Tibial nerve (tissue), 4 donors: ENCODE measurements around the gene OR4D1. TPM values are rescaled to one million over a fixed set of nuclear protein-coding genes. Genes with fewer than 3 reads are reported as not detected.

Source experiments
- DNase-seq, 2 donors: peaks; one replicate each; pipeline ENCODE4 v3.0.0-alpha.2; 2019; ENCODE audit warnings: low spot score in 2 of 2
- H3K27ac ChIP-seq, 4 donors: fragments of 200-600 bp; sonication (generic) in 3 of 4; one replicate each; pipeline ENCODE4 v1.5.1; 2017 to 2019; ENCODE audit warnings: mild to moderate bottlenecking in 1 of 4
- H3K27me3 ChIP-seq, 2 donors: fragments of 200-600 bp; sonication (generic) in 1 of 2; one replicate each; pipeline versions ENCODE4 v1.5.1 to v1.6.0; 2017 to 2019
- H3K36me3 ChIP-seq, 3 donors: fragments of 200-600 bp; sonication (generic); one replicate each; pipeline ENCODE4 v1.5.1; 2018 to 2019
- H3K4me1 ChIP-seq, 4 donors: fragments of 200-600 bp; sonication (generic) in 3 of 4; one replicate each; pipeline ENCODE4 v1.5.1; 2017 to 2019
- H3K4me3 ChIP-seq, 4 donors: fragments of 200-600 bp; sonication (generic) in 3 of 4; one replicate each; pipeline ENCODE4 v1.5.1; 2017 to 2019; ENCODE audit warnings: mild to moderate bottlenecking in 1 of 4, moderate library complexity in 1 of 4
- H3K9me3 ChIP-seq, 4 donors: fragments of 200-600 bp; sonication (generic) in 3 of 4; one replicate each; pipeline ENCODE4 v1.5.1; 2017 to 2019
- CTCF ChIP-seq, 5 experiments: fragments of 200-600 bp in 3 of 5; fragments of 450-650 bp in 2 of 5; sonication (generic) in 3 of 5; IDR thresholded peaks; one replicate each; pipeline ENCODE4 v1.5.1; 2016 to 2019; ENCODE audit warnings: antibody characterized with exemption in 5 of 5, mild to moderate bottlenecking in 3 of 5, moderate library complexity in 2 of 5
- EP300 ChIP-seq, 2 donors: sonication (generic); formaldehyde crosslinking; IDR thresholded peaks; one replicate each; pipeline ENCODE4 v1.6.1; 2017; ENCODE audit warnings: antibody characterized with exemption in 2 of 2, mild to moderate bottlenecking in 1 of 2
- POLR2A ChIP-seq, 2 donors: fragments of 450-650 bp; IDR thresholded peaks; one replicate each; pipeline ENCODE4 v1.6.1; 2017; ENCODE audit warnings: antibody characterized with exemption in 2 of 2, mild to moderate bottlenecking in 2 of 2, moderate library complexity in 2 of 2
- WGBS, 2 donors: methylation state at CpG; one replicate each; pipeline ENCODE4 v1.1.5; 2018; 5-methylcytosine and 5-hydroxymethylcytosine counted together
- total RNA-seq, 4 donors: library from RNA; depleted of rRNA; stranded (reverse); fragments of >200 nt; gene quantifications; one replicate each; pipeline ENCODE4 v1.1.0, GENCODE V29; 2016

OR4D1 gene
- total RNA-seq, 4 donors from 2014 or later: not detected

- TF ChIP-seq EP300 (IDR thresholded peaks at IDR 0.05) (no peak), CTCF (IDR thresholded peaks at IDR 0.05) (no peak), POLR2A (IDR thresholded peaks at IDR 0.05) (no peak)
- no peak for DNase-seq
- Histone ChIP-seq H3K4me3 (no peak overlapping the region), H3K9me3 (no peaks in the 10 kb centered on the region), H3K36me3 (peaks cover 0 to 46% (median 5%) of the 10 kb centered on the region in 3 donors), H3K27me3 (peaks cover 0 to 4% of the 10 kb centered on the region in 2 donors), H3K4me1 (no peaks in the 10 kb centered on the region), H3K27ac (no peak overlapping the region)
- WGBS, 2 donors: 88% methylated on average over 7 of the region's 7 CpGs
Observed at GRCh38 chr17:58202859-58203258, 54.7 kb downstream of the OR4D1 start.

GRCh38 chr17:58204796-58205195 lies 56.6 kb downstream of the OR4D1 start:
- H3K27me3 ChIP-seq: no peaks in the 10 kb centered on the region
- DNase-seq: no peak
- no peak overlapping the region for H3K27ac ChIP-seq
- no peaks in the 10 kb centered on the region for H3K4me1 ChIP-seq
- TF ChIP-seq POLR2A (IDR thresholded peaks at IDR 0.05) (no peak), EP300 (IDR thresholded peaks at IDR 0.05) (no peak), CTCF (IDR thresholded peaks at IDR 0.05) (no peak)
- WGBS, 2 donors: 69 to 84% methylated on average over 5 of the region's 5 CpGs
- no peak overlapping the region for H3K4me3 ChIP-seq
- peaks cover 0 to 63% (median 5%) of the 10 kb centered on the region in 3 donors for H3K36me3 ChIP-seq
- no peaks in the 10 kb centered on the region for H3K9me3 ChIP-seq

GRCh38 chr17:58205936-58206335 lies 57.8 kb downstream of the OR4D1 start:
- H3K27ac ChIP-seq: no peak overlapping the region
- no peak for DNase-seq
- TF ChIP-seq CTCF (IDR thresholded peaks at IDR 0.05) (no peak), POLR2A (IDR thresholded peaks at IDR 0.05) (no peak), EP300 (IDR thresholded peaks at IDR 0.05) (no peak)
- WGBS, 2 donors: 88 to 92% methylated on average over 8 to 11 of the region's 11 CpGs
- no peaks in the 10 kb centered on the region for H3K9me3 ChIP-seq
- H3K4me1 ChIP-seq: no peaks in the 10 kb centered on the region
- peaks cover 3 to 75% (median 5%) of the 10 kb centered on the region in 3 donors for H3K36me3 ChIP-seq
- no peak overlapping the region for H3K4me3 ChIP-seq
- no peaks in the 10 kb centered on the region for H3K27me3 ChIP-seq

- TF ChIP-seq EP300 (IDR thresholded peaks at IDR 0.05) (no peak), POLR2A (IDR thresholded peaks at IDR 0.05) (no peak), CTCF (IDR thresholded peaks at IDR 0.05) (no peak)
- no peak overlapping the region for H3K4me3 ChIP-seq
- DNase-seq: no peak
- H3K4me1 ChIP-seq: no peaks in the 10 kb centered on the region
- H3K27ac ChIP-seq: no peak overlapping the region
- H3K9me3 ChIP-seq: no peaks in the 10 kb centered on the region
- 80 to 86% methylated on average over 3 of the region's 3 CpGs for WGBS, 2 donors
- H3K27me3 ChIP-seq: no peaks in the 10 kb centered on the region
- peaks cover 3 to 90% (median 5%) of the 10 kb centered on the region in 3 donors for H3K36me3 ChIP-seq
Observed at GRCh38 chr17:58207451-58207850, 59.3 kb downstream of the OR4D1 start.

- no peaks in the 10 kb centered on the region for H3K4me1 ChIP-seq
- TF ChIP-seq CTCF (IDR thresholded peaks at IDR 0.05) (no peak), POLR2A (IDR thresholded peaks at IDR 0.05) (no peak), EP300 (IDR thresholded peaks at IDR 0.05) (no peak)
- DNase-seq: no peak
- no peaks in the 10 kb centered on the region for H3K9me3 ChIP-seq
- peaks cover 3 to 92% (median 5%) of the 10 kb centered on the region in 3 donors for H3K36me3 ChIP-seq
- H3K27me3 ChIP-seq: no peaks in the 10 kb centered on the region
- 92 to 95% methylated on average over 5 of the region's 5 CpGs for WGBS, 2 donors
- H3K4me3 ChIP-seq: no peak overlapping the region
- no peak overlapping the region for H3K27ac ChIP-seq
Observed at GRCh38 chr17:58208344-58208743, 60.2 kb downstream of the OR4D1 start.

Other genes starting within 250 kb of the OR4D1 start
- gene CUEDC1, start 193.0 kb upstream of the OR4D1 start, total RNA-seq: 10 to 100 TPM; 32.1 to 55.5 (median 38.8) TPM
- gene VEZF1, start 160.1 kb upstream of the OR4D1 start, total RNA-seq: 10 to 100 TPM; 42.3 to 66.0 (median 48.3) TPM
- 100 to 1,000 TPM in 3 of 4 donors, 10 to 100 TPM in 1; 92.4 to 173 (median 143) TPM for gene SRSF1, start 141.1 kb upstream of the OR4D1 start, total RNA-seq
- 10 to 100 TPM; 13.9 to 21.3 (median 16.6) TPM for gene DYNLL2, start 65.0 kb upstream of the OR4D1 start, total RNA-seq
- gene OR4D2, start 18.6 kb downstream of the OR4D1 start, total RNA-seq: not detected
- not detected for gene EPX, start 44.3 kb downstream of the OR4D1 start, total RNA-seq
- gene MKS1, start 70.9 kb downstream of the OR4D1 start, total RNA-seq: 10 to 100 TPM; 15.7 to 25.1 (median 18.5) TPM
- not detected for gene LPO, start 90.2 kb downstream of the OR4D1 start, total RNA-seq
- gene MPO, start 132.6 kb downstream of the OR4D1 start, total RNA-seq: not detected
- 10 to 100 TPM; 11.4 to 16.3 (median 13.0) TPM for gene TSPOAP1, start 180.4 kb downstream of the OR4D1 start, total RNA-seq
- 10 to 100 TPM; 34.5 to 38.0 (median 35.2) TPM for gene SUPT4H1, start 203.8 kb downstream of the OR4D1 start, total RNA-seq